Fibroblast of skin of abdomen (primary cell): ENCODE results near the gene FBN1.
A peak's percentile ranks its signal among the peaks of the same experiment; 100 is the strongest.

Source experiments
- DNase-seq: peaks from one replicate; pipeline ENCODE4 v3.0.0-alpha.2; 2013

FBN1 gene

DNA sequence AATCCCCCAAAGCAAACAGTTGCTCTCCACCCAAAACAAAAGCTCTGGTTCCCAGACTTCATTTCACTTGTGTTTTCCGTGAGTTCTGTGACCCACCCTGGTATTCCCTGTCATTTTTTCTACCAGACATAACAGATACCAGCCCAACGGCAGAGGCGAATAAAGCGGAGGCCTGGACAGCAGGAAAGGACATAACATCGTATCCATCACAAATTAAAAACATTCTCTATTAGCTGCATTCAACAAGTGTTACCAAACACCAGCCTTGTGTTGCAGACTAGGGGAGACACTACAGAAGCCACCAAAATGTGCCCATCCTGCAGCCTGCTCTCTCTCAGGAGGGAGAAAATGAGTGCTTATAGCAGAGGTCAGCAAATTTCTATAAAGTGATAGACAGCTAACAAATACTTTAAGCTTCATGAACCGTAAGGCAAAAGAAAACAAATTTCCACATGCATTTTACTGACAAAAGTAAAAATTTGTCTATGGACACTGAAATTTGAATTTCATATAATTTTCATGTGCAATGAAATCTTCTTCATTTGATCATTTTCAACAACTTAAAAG, 7.1 kb upstream of the FBN1 start:
- no peak for DNase-seq

DNA sequence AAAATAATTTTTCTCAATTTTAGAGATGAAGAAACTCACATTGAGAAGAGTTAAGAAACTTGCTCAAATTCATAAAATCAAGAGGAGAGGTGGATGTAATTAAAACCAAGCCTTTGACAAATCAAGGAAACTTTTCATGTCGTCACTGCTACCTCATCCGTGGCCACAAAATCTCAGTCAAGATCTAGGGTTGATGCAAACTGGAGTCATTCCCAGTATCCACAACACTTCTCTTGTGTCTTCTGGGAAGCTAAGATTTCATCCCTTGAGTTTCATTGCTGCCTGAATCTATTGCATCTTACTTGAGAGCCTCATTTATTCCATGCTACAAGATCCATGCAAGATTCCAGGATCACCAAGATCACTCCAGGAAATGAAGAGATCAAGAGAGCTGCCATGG, 5.4 kb upstream of the FBN1 start:
- DNase-seq, result peak; percentile 56

DNA sequence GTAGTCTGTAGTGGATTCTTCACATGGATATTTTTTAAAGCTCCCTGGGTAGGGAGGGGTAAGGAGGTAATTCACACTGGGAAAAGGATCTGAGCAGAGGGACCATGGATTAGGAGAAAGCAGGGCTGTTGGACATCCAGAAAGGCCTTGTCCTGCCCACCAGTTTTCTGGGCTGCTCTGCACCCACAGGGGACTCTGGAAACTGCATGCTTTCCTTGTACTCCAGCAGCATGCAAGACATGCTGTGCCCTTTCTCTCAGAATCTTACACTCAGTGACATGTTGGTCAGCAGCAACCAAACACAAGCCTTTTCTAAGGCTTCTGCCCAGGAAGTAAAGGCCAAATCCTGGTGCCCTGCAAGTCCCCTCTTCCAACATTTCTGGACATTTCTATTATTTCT, 2.5 kb upstream of the FBN1 start:
- DNase-seq, result no peak

DNA sequence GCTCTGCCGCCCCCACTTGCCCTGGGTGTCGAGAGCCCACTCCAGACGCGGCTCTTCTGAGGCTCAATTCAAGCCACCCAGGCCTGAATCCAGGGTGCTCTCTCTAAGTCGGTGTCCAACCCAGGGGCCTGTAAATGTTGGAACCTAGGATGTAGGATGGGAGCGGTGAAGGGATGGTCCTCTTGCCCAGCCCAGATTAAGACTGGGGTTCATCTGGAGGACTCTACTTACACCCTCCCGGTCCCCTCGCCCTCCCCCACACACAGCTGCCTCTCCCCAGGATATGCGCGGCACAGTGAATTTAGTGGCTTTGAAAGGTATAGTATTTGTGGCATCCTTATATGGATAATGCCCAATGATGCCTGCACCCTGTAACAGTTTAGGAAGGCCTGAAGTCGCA, 822 bp upstream of the FBN1 start:
- no peak for DNase-seq

DNA sequence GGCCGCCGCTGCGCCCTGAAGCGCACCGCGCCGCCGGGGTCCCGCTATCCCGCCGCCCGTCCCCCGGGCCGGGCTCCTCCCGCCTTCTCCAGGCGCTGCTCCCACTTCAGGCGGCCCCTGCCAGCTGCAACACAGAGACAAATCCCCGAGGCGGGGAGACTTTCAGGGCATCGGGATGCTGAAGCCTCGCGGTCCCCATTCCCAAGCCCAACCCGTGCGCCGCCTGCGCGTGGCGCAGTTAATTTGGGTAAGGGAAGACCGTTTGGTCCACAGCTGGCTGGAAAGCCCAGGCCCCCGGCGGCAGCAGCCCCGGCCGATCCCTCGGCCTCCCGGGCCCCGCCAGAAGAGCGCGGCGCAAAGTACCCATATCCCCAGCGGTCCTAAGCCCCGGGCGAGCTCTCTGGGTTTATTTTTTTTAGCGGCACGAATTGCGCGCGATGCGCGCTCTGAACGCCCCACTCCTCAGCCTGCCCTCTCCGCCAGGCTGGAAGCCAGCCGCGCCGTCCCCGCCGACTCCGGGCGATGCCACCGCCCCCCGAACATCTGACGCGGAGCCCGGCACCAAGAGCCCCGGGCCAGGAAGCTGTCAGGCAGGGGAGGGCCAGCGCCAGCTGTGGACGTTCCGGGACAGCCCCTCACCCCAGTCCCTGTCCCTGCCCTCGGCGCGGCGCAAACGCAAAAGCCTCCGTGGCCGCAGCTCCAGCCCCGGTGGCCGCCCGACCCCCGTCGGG, 517 bp downstream of the FBN1 start:
- peak; percentile 53 for DNase-seq

DNA sequence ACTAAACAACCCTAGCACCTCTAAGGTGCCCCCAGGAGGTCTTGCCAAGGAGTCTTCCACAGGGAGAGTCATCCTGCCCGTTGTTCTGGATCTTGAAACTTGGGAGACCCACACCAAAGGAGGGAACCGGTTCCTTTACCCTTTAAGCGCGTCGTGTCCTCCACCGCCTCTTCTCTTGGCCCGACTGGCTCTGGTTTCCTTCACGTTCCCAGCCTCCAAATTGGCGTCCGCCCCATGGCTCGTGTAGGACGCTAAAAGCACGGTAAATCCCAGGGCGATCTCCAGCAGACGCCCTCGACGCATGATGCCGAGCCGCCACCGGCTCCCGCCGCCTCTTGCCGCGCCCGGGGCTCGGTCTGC, 1.1 kb downstream of the FBN1 start:
- DNase-seq, result no peak

DNA sequence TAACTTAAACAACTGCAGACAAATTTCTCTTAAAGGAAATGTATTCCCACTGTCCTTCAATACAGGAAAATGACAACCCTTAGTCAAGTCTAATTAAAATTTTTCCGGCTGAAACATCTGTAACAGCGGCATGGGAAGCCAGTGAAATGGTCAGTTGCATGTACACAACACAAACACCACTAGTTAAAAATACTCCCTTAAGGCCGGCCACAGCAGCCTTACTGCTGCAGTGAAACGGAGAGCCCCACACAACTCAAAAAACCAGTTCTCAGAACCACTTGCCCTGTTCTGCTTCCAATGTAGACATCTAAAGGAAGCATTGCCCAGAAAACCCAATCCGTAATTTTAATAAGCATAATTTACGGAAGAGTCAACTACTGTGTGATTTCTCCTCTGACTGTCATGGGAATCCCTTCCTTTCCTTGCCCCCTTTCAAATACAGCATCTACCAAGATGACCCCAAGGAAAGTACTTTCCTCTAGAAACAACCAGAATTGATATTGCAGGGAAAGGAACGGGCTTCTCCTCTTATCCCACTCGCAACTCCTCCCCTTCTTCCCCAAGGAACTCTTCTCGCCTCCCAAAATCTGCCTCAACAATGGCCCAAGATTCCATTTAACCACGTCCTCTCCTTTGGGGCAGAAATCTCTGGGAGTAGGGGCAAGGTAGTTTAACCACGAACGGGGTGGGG, 1.6 kb downstream of the FBN1 start:
- no peak for DNase-seq

DNA sequence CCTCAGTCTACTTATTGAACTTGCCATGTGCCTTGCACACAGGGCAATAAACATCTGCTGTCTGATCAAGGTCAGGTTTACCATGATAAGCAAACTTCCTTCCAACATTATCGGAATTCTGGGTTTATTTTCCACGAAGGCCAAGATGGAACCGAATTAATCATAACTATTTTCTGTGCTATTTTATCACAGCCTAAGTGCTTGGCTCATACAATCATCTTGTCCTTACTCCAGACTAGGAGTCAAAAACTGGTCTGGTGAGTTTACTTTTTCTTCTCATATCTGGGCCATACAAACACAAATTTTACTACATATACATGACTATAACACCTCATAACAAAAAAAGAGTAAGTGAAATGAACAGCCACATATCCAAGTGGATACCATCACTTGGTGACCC, 2.3 kb downstream of the FBN1 start:
- no peak for DNase-seq

DNA sequence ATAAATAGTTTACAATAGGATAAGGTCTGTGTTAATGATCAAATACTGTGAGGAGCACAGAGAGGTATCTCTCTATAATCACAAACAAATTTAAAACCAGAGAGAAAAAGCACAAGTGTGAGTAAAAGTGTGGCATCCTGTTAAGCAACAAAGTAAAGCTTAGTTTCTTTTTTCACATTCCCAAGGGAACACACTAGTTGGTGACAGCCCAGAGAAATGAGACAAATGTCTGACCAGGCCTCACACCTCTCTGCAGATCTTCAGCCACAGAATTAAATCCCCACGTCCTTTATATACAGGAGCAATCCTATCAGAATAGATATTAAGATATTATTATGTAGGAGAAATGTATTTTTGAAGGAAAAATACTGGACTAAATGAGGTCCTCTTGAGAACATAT, 2.7 kb downstream of the FBN1 start:
- DNase-seq, result no peak

DNA sequence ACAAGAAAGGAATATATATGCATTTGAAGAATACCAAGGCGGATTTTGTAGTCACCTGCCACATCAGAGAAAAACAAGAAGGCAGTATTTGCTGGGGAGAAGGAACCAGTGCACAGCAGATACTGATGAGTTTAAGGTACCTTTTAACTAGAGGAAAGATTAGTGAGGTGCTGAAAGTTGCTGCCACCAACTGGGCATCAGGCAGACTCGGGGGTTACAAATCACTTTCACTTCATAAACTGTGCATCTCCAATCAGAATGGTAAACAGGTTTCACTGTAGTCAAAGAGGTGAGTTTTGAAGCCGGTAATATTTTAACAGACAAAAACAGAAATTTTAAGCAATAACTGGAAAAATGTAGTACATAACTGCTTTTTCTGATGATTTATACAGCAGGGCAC, 4.1 kb downstream of the FBN1 start:
- DNase-seq, result no peak

DNA sequence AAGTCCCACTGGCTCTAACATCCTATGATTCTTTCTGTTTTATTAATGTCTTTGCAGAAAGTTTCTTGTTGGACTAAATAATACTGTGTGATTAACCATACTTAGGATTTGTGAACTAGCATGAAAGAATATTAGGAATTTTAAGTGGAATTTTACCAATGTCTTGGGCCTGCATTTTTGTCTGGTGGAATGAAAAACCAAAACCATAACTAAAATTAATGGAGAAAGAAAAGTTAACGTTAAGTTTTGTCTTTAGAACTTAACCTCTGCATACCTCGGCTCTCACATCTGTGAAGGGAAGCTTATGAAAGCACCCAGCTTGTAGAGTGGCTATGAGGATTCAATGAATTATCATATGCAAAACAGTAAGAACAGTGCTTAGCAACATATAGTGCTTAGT, 6.5 kb downstream of the FBN1 start:
- peak; percentile 66 for DNase-seq

DNA sequence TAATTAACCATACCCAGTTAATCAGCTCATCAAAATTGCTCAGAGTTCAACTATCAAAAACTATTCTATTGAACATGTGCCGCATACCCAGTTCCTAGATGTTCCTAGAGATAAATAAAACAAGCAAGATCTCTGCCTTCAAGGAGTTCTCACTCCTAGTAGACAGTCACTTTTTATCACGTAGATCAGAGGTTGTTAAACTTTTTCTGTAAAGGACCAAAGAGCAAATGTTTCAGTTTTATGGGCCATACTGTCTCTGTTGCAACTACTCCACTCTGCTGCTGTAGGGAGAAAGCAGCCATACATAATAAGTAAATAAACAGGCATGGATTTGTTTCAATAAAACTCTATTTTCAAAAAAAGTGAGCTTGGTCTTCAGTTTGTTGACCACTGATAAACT, 7.9 kb downstream of the FBN1 start:
- DNase-seq, result no peak

DNA sequence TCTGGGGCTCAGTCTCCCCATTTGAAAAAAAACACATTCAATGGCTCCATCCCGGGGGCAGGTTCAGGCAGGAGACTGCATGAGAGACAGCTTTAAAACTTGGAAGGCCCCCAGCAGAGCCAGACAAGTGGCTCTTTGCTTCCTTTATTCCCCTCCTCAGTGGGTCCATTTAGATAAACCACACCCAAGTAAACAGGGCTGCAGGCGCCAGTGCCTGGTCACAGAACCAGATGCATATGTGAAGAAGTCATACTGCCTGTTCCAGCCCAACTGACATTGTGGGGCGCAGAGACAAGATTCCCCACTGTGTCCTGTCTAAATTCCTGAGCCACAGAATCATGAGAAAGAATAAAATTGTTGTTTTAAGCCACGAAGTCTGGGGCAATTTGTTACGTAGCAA, 9.0 kb downstream of the FBN1 start:
- DNase-seq, result no peak

DNA sequence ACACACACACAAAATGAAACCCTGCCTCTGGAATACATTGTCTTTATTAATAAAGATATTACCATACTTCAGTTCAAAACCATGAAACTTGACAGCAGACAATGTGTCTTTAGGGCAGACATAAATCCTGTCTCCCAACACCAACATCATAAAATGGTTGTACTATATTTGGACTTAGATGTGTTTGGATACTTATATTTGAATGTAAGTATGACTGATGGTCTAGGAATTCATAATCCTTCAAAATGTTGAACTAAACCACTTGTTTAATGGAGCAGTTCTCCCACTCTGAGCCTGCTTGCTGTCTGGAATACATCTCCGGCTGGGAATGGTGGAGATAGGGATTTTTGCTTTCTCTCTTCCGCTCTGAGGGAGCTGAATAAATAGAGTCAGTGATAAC, 10.6 kb downstream of the FBN1 start:
- peak; percentile 89 for DNase-seq

DNA sequence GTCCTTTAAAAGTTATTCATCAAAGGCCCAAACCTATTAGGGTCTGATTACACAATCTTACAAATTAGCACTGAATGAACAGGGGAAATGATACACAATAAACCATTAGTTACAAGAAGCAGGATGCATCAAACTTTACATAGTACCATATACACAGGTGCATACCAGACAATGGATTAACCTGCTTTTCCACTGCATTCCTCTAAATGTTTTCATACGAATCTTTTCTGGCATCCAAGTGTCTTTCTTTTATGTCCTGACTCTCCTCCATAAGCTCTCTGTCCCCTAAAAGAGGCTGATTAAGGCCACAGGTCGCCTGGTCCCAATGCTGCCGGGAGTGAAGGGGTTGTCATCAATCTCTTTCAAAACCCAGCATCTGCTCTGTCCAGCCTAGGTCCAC, 11.4 kb downstream of the FBN1 start:
- DNase-seq, result no peak

DNA sequence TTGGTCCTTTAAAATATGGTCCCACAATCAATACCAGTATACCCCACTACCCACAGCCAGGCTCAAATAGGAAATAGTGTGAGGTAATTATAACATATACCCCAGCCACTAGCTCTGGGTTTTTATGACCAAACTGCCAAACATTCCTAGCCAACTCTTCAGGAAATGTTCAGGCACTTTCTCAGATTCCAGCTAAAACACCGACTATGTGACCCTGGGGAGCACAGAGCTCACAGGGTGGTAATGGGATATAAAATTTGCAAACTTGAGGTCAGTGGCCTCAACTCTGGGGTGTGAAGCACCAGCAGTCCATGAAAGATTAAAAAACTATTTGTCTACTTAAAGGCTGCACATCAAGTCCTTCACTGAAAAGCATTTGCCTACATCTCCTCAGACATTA, 12.9 kb downstream of the FBN1 start:
- peak; percentile 49 for DNase-seq

DNA sequence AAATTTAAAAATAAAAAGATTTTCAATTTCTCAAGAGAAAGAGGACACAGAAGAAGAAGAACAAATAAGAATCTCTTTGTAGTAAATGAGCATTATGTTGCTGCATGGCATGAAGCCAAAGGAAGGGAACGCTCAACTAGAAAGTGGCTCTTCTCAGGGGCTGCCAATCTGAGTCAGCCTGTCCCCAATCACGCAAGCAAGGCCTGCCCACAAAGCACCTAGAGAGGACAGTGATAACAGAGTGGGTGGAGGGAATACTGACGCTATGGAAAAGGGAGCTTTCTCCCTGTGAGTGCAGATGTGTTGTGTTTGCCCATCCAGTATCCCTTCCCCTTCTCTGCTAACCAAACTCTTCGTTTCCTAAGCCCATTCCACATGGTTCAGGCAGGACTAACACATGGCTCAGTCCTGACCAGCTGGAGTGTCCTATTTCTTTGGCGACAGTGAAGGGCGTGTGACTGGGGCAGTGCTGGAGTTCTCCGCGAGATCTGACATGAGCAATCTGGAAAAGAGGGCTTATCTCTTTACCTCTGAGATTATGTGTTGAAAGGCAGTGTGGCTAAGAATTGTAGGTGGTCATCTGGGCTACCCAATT, 14.2 kb downstream of the FBN1 start:
- no peak for DNase-seq

DNA sequence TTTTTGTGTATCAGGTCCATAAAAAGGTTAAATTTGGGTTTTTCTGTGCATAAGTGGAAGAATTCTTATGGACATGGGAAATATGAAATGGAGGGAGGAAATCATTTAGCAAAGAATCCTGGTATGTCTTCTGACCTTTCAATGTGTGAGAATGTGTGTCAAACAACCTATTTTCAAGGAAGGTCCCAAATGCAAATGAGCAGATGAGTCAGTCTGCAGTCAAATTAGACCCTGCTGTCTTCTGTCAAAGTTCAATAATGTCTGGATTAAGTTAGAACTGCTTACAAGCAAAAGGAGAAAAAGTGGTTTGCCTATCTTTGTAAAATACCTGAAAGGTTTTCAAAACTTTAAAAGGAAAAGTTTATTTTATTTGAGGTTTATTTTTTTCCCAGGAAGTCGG, 15.3 kb downstream of the FBN1 start:
- DNase-seq, result no peak

DNA sequence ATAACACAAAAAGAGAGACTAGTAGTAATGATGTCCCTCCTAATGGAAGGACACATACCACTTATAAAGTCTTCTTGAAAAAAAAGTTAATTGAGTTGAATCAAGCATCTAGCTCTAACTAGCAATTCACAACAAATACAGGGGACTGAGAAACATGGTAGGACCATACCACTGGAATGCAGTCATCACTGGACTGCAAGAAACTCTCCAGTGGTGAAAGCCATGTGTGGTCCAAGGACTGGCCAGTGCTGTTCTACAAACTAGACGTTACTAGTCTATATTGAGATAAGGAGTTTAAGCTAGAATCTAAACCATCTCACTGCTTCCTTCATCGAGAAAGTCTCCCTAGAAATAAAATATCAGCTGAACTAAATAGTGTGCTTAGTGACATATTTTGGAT, 16.7 kb downstream of the FBN1 start:
- DNase-seq, result no peak

DNA sequence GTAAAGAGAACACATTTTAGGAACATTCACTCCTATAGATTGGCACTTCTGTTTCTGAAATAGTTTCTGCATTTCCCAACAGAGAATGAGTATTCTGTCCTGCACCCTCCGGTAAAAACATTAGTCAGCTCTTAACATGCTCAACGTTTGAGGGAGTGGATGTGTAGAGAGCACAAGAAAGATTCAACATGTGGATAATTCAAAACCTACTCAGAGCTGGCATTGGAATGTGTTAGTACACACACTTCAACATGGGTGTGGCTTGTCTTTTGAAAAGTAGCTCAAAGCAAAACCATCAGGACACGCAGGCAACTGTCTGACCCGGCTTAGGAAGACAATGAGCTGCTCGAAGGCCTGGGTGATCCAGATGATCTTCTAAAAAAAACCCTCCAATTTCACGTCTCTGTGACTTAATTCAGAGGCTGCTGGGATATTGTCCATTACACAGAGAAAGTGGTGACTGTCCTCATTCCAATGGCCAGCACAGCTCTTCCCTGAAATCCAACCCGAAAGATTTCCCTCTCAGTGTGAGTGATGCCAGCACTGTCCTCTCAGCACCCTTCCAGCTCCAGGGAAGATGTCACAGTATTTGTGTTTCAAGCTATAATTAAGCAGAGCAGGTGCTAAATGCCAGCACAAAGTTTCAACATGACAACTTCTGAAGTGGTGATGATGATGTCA, 18.1 kb downstream of the FBN1 start:
- peak; percentile 74 for DNase-seq

DNA sequence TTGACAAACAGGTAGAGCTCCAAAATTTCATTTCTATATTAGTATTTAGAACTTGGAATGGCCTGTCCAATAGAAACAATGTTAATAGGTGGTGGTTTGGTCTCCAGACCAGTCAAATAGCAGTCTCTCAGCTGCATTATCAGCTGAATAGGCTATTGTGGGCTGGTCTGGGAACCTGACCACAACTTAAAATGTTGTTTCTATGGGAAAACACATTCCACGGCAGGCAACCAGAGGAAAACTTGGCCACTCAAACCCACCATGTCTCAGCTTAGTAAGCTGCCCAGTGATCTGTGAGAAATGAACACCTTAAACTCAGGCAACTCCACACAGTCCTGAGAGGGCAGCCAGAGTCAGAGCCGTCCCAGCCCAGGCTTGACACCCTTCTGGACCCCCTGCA, 20.4 kb downstream of the FBN1 start:
- DNase-seq, result no peak

DNA sequence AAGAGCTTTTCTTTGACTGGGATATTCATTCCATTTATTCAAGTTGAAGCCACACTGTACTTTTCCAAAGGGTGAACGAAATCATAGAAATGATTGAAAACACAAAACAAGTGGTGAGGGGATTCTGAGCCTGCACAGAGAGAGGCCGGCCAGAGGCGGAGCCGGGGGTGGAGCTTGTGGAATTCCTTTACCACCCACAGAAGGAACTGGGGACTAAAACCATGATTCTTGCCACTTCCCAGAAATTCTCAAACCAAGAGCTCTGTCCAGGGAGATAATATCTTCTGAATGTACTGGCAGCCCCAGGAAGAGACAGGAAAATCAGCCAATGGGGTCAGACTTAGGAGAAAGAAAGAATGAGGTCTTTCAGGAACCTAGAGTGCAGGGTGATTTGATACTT, 20.8 kb downstream of the FBN1 start:
- DNase-seq, result no peak

DNA sequence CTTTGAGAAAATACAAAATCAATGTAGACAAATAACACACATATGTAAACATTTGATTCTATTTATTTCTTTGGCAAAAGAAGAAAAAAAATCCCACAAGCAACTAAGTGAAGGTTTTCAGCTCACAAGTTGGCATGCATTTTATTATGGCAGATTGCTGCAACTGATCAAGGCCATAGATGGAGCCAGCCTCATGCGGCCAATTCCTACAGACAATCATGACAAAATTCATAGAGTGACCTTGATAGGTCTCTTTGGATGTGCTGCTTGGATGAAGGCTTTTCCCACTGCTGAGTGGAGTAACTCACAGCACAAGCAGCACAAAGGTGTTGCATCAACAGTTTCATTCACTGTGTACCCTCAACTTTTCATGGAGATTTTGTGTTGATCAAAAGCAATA, 22.1 kb downstream of the FBN1 start:
- no peak for DNase-seq
